Upper lobe of left lung (tissue), 4 donors: ENCODE data around the gene WNT11.

Experiments
- CTCF ChIP-seq, 6 experiments: fragments of 450-650 bp in 4 of 6; fragments of 200-600 bp in 2 of 6; sonication (generic) in 2 of 6; IDR thresholded peaks; one replicate each; pipeline ENCODE4 v1.5.1; 2016 to 2019; ENCODE audit warnings: antibody characterized with exemption in 6 of 6
- EP300 ChIP-seq, 4 donors: sonication (generic); formaldehyde crosslinking; IDR thresholded peaks; one replicate each; pipeline ENCODE4 v1.5.1; 2017; ENCODE audit warnings: antibody characterized with exemption in 4 of 4, control low read depth in 2 of 4

- no peak for TF ChIP-seq CTCF (IDR thresholded peaks at IDR 0.05)
- no peak for TF ChIP-seq EP300 (IDR thresholded peaks at IDR 0.05)
Observed at GRCh38 chr11:76185931-76186401, 20.3 kb downstream of the WNT11 start.
